Activated naive CD8-positive, alpha-beta T cell treated with anti-CD3 and anti-CD28 coated beads, Interleukin-2, amount 50 U/mL, for 24 hours (primary cell): ENCODE results near the gene KRTAP5-6.
"Not testable (repeated sequence)": the region's sequence is repeated elsewhere in the genome, so short reads cannot be mapped to it uniquely, and the experiment has no call there.

Experiments
- ATAC-seq: fragments of 150-1000 bp; cut with Tn5 transposase; one replicate; pipeline ENCODE4 v1.10.0; 2021
- DNase-seq: peaks from one replicate; pipeline ENCODE4 v3.0.0; 2021
- H3K27ac Mint-ChIP-seq: one replicate; pipeline ENCODE4 v1.8.0; 2021; ENCODE audit warnings: mild to moderate bottlenecking, mixed read lengths
- H3K27me3 Mint-ChIP-seq: one replicate; pipeline ENCODE4 v1.8.0; 2021; ENCODE audit warnings: mixed read lengths
- H3K36me3 Mint-ChIP-seq: one replicate; pipeline ENCODE4 v1.8.0; 2021; ENCODE audit warnings: low read depth, mixed read lengths
- H3K4me1 Mint-ChIP-seq: one replicate; pipeline ENCODE4 v1.8.0; 2021; ENCODE audit warnings: mixed read lengths
- H3K4me3 Mint-ChIP-seq: one replicate; pipeline ENCODE4 v1.8.0; 2021; ENCODE audit warnings: mild to moderate bottlenecking, moderate library complexity, mixed read lengths
- H3K9me3 Mint-ChIP-seq: one replicate; pipeline ENCODE4 v1.8.0; 2021; ENCODE audit warnings: mixed read lengths

Gene KRTAP5-6

DNA sequence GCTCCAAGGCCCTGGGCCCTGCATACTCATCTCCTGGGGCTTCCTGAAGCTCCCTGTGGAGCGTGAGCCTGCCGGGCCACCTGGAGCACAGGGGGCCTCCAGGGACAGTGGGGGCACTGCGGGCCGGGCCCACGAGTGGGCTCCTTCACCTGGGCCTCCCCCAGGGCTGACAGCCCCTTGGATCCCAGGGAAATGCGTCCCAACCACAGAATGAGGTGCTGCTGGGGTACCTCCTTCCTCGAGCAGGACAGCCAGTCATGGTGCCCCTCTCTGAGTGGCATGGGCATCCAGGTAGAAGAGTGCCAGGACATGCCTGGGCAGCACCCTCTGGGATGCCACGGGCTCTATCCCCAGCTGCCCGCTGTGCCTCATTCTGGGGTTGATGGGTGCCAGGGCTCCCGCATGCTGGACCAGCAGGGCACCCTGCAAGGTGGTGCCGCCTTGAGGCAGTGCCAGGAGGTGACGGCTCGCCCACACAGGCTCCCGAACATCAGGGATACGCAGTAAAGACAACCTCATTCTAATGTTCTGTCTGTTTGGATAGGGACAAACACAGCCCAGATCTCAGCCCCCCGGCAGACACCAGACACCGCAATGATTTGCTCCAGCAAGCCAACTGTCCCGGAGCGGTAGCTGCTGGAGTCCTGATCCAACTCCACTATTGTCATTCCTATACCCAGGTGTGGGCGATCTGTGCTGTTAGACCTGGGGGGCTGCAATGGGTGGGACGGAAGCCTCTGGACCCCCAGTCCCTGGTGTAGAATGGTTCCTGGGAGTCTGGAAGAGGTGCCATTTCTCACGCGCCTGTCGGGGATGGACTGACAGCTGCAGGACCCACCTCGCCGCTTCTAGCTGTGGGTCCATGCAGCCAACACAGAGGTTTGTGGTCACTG is 41.6 kb upstream of the KRTAP5-6 start:
- DNase-seq (no peak), ATAC-seq (no peak)
- H3K27ac Mint-ChIP-seq = no peak overlapping the region
- peaks cover 34% of the 10 kb centered on the region for H3K27me3 Mint-ChIP-seq
- no peak overlapping the region for H3K4me3 Mint-ChIP-seq
- peaks cover 9% of the 10 kb centered on the region for H3K4me1 Mint-ChIP-seq
- H3K36me3 Mint-ChIP-seq = no peaks in the 10 kb centered on the region
- H3K9me3 Mint-ChIP-seq = no peaks in the 10 kb centered on the region

DNA sequence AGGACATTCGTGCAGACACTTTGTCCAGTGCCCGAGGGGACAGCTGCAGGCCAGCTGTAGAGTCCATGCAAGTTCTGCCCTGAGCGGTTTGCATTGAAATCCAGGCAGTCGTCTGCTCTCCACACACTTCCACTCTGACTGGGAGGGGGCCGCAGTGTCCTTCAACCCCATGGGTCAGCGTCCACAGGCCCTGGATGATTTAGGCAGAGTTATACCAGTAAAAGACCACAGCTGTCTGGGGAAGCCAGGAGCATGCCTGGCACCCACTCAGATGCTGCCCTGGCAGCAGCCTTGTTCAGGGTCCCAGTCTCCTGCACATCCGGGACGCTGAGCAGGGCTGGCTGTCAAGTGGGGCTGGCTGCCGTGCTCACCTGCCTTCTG is 40.9 kb upstream of the KRTAP5-6 start:
- no peak for DNase-seq
- Mint-ChIP-seq H3K4me3 (no peak overlapping the region), H3K9me3 (no peaks in the 10 kb centered on the region), H3K4me1 (peaks cover 9% of the 10 kb centered on the region), H3K27me3 (peaks cover 36% of the 10 kb centered on the region), H3K36me3 (no peaks in the 10 kb centered on the region), H3K27ac (no peak overlapping the region)
- ATAC-seq = no peak

DNA sequence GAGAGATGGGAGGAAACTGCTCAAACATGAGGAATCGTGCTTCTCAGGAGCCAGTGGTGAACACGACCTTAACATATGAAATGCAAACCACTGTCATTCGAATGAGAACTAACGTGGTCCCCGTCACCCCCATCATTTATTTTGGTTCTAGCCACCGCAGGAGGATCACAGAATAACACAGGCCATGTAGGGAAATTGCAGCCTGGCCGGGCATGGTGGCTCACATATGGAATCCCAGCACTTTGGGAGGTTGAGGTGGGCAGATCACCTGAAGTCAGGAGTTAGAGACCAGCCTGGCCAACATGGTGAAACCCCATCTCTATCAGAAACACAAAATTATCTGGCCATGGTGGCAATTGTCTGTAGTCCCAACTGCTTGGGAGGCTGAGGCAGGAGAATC is 40.3 kb upstream of the KRTAP5-6 start:
- DNase-seq (no peak), ATAC-seq (no peak)
- H3K9me3 Mint-ChIP-seq = no peaks in the 10 kb centered on the region
- H3K27ac Mint-ChIP-seq = no peak overlapping the region
- peaks cover 9% of the 10 kb centered on the region for H3K4me1 Mint-ChIP-seq
- H3K36me3 Mint-ChIP-seq = no peaks in the 10 kb centered on the region
- peaks cover 36% of the 10 kb centered on the region for H3K27me3 Mint-ChIP-seq
- no peak overlapping the region for H3K4me3 Mint-ChIP-seq

DNA sequence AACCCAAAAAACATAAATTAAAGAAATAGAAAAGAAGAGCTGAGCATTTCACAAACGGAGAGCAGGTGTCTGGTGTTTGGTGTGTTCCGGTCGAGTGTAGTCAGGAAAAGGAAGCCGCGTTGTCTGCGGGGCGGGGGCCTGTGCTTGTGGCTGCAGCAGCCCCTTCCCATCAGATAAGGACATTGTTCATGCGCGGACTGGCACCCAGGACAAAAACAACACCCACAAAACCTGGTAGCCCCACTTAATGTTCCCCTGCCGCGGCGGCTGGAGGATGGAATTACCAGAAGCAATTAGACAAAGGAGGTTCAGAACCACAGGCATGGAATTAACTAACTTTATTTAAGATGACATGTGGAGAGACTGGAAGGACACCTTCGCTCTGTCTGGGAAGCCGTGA is 37.5 kb upstream of the KRTAP5-6 start:
- Mint-ChIP-seq H3K9me3 (no peaks in the 10 kb centered on the region), H3K4me3 (no peak overlapping the region), H3K36me3 (no peaks in the 10 kb centered on the region), H3K4me1 (peaks cover 10% of the 10 kb centered on the region), H3K27me3 (peaks cover 35% of the 10 kb centered on the region), H3K27ac (no peak overlapping the region)
- DNase-seq (no peak), ATAC-seq (no peak)

DNA sequence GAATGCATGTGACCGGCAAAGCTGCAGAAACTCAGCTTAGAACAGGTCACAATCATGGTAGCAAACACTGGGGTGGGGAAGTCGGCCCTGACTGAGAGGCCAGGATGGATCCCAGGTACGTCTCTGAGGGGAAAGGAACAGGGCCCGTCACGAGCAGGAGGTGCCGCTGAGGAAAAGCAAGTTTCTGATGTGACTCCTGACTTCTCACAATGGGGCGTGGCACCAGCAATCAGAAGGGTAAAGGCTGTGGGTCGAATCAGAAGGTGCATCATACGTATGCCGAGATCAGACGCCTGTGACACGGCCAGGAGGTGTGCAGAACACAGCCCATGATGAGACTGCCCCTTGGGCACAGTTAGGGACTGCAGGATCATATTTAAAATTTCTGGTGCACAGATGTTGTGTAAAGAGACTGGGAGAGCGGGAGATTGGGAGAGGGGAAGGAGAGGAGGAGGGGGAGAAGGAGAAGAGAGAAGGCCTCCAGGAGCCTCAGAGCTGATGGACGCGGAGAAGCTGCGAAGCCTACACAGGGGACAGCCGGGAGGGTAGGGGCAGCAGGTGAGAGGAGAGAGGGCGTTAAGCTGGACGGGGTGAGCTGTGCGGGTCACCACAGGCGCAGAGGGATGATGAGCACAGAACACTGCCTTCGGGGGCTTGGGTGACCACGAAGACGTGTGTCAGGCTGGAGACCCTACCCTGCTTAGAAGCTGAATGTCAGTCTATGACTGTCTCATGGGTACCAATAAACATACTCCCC is 36.7 kb upstream of the KRTAP5-6 start:
- H3K9me3 Mint-ChIP-seq = no peaks in the 10 kb centered on the region
- no peak for DNase-seq
- H3K36me3 Mint-ChIP-seq = no peaks in the 10 kb centered on the region
- no peak overlapping the region for H3K4me3 Mint-ChIP-seq
- H3K27me3 Mint-ChIP-seq = peaks cover 32% of the 10 kb centered on the region
- peaks cover 10% of the 10 kb centered on the region for H3K4me1 Mint-ChIP-seq
- no peak overlapping the region for H3K27ac Mint-ChIP-seq
- no peak for ATAC-seq

DNA sequence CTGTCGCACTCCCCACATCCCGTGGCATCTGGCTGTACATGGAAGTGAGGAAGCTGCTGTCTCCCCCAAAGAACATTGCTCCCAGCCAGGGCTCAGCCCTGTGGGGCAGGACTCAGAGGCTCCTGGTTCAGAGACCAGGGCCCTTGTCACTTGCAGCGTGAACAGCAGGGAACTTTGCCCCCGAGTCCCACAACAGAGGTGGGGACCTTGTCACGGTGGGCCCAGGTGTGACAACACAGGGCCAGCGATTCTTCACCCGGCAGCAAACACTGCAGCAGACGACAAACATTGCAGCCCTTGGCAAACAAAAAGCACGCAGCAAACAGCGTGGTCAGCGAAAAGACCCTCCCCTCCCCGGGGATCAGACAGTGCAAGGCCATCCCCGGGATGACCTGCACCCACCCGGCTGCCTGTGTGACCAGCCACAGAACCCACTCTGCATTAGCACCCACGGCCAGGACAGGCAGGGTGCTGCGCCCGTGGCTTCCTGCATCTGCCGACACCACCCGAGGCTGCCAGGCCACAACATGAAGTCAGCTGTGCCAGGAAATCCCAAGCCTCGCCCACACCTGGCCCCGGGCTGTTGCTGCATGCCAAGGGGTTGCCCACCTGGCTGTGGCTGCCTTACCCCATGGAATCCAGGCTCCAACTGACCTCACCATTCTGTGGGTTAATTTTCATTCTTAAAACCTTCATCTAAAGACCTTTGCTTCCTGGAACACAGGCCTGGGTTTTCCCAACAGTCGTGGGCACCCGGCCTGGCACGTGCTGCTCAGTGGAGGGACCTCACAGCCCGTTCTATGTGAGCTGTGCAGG is 35.3 kb upstream of the KRTAP5-6 start:
- ATAC-seq, H3K9me3 Mint-ChIP-seq, H3K27ac Mint-ChIP-seq, H3K4me3 Mint-ChIP-seq, H3K36me3 Mint-ChIP-seq, DNase-seq: not testable (repeated sequence)
- Mint-ChIP-seq H3K27me3 (peaks cover 29% of the 10 kb centered on the region), H3K4me1 (peaks cover 10% of the 10 kb centered on the region)

DNA sequence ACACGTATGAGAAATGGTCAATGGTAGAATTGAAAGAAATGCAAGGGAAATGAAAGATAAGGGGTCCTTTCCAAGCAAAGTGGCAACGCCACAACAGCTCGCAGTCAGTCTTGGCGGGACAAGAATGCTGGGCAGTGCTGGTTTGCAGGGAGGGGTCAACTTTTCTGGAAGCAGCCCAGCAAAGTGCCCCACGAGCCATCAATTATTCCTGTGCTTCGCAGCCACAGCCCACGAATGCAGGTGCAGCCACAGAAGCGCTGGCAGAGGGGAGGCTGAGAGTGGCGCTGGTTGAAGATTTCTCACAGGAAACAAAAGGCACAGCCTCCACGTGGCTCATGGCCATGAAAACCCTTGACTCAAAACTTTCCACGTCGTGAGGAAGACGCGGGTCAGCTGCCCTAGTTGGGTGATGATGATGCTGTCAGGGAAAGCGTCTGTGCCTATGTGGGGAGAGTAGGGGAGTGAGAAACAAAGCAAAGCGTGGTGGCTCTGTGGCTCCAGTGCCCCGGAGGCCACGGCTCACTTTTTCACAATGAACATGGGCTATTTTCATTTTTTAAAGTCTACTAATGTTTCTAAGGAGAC is 34.2 kb upstream of the KRTAP5-6 start:
- not testable (repeated sequence) for H3K27ac Mint-ChIP-seq, H3K36me3 Mint-ChIP-seq, H3K9me3 Mint-ChIP-seq, DNase-seq, ATAC-seq, H3K4me3 Mint-ChIP-seq
- H3K27me3 Mint-ChIP-seq = peaks cover 28% of the 10 kb centered on the region
- H3K4me1 Mint-ChIP-seq = peaks cover 10% of the 10 kb centered on the region

DNA sequence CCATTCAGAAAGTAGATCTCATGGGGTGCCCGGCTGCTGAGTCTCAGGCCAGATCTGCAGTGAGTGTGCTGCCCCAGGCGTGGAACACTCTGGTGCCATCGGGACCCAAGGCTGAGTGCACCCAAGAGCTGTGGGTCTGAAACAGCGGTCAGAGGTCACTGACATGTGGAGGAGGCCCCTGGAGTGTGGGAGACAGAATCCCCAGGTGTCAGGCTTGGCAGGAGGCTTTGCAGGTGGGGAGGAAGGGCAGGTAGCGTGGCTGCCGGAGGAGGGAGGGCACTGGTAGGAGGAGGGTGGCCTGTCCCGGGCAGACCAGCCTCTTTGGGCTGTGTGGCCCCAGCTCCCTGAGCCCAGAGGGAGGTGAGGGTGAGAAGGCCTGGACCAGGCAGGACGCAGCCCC is 31.7 kb upstream of the KRTAP5-6 start:
- Mint-ChIP-seq H3K4me3 (no peak overlapping the region), H3K9me3 (no peaks in the 10 kb centered on the region), H3K4me1 (peaks cover 8% of the 10 kb centered on the region), H3K27ac (no peak overlapping the region), H3K27me3 (peaks cover 37% of the 10 kb centered on the region), H3K36me3 (no peaks in the 10 kb centered on the region)
- ATAC-seq = no peak
- DNase-seq = no peak

DNA sequence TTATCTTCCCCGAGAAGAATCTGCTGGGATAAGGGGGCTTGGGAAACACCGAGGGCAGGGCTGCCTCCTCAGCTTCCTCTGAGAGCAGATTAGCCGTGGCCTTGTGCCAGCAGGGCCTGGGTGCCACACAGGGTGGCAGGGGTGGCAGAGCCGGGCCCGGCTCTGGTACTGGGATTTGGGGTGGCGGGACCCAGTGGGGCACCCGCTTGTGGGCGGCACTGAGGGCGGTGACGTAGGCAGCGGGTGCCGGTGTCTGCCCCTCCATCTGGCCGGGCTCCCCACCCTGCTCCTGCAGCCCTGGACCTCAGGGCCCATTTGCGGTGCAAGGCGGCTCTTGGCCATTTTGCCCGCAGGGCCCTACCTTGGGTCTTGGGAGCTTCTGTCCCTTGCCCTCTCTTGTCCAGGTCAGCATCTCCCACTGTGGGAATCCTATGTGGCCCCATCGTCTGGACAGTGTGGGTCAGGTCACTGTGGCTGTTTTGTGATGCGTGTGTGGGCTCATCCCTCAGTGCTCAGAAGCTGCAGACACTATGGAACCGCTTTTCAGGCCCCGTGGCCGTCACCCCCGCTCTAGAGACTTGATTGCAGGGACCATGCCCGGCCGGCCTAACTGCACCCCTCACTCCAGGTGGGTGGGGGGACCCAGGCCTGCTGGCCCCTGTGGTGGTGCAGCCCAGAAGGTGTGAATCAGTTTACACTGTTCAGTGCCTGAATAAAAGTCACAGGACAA is 29.7 kb upstream of the KRTAP5-6 start:
- Mint-ChIP-seq H3K4me1 (peaks cover 5% of the 10 kb centered on the region), H3K36me3 (no peaks in the 10 kb centered on the region), H3K27ac (no peak overlapping the region), H3K27me3 (peaks cover 34% of the 10 kb centered on the region), H3K4me3 (no peak overlapping the region), H3K9me3 (no peaks in the 10 kb centered on the region)
- DNase-seq (no peak), ATAC-seq (no peak)

DNA sequence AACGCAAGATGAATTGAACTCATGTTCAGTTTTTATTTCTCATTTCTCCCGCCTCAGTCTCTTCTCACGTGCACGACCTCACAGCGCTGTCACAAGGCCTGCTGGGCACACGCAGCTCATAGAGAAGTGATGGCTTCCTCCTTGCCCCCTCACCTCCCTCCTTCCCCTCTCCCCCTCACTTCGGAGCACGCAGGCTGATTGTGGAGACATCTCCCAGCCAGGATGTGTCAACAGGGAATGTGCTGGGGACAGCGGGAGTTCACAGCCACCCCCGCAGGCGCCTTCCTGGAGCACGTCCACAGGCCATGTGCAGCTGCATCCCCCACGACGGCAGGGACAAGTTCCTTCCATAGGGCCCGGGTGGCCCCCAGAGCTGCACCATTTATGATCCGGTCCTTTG is 29.1 kb upstream of the KRTAP5-6 start:
- H3K4me1 Mint-ChIP-seq = peaks cover 5% of the 10 kb centered on the region
- no peaks in the 10 kb centered on the region for H3K9me3 Mint-ChIP-seq
- H3K27ac Mint-ChIP-seq = no peak overlapping the region
- no peaks in the 10 kb centered on the region for H3K36me3 Mint-ChIP-seq
- DNase-seq (no peak), ATAC-seq (no peak)
- no peak overlapping the region for H3K4me3 Mint-ChIP-seq
- H3K27me3 Mint-ChIP-seq = peaks cover 34% of the 10 kb centered on the region

DNA sequence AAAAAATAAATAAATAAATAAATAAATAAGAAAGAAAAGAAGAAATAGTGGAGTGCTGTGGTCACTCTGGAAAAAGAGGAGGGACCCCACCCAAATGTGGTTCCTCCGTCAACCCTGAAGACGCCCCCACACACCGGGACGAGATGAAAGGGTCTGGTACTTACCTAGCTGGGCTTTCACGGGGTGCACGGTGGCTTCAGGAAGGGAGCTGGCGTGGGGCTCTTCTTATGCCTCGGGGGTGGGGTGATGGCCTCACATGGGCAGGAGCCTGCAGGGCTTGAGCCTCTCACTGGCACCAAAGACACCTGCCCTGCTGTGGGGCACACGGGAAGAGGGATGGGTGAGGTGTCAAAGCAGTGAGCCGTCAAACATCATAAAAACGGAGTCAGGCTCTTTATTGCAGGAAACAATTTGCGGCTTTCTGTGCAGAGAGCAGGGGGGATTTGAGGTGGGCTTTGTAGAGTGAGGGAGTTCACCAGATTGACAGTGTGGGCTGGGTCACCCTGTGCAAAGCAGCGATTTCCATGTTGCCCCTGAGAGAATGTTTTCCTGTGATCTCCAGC is 28.0 kb upstream of the KRTAP5-6 start:
- Mint-ChIP-seq H3K9me3 (no peaks in the 10 kb centered on the region), H3K27me3 (peaks cover 35% of the 10 kb centered on the region), H3K27ac (no peak overlapping the region), H3K36me3 (no peaks in the 10 kb centered on the region), H3K4me1 (peaks cover 5% of the 10 kb centered on the region), H3K4me3 (no peak overlapping the region)
- DNase-seq = no peak
- no peak for ATAC-seq

DNA sequence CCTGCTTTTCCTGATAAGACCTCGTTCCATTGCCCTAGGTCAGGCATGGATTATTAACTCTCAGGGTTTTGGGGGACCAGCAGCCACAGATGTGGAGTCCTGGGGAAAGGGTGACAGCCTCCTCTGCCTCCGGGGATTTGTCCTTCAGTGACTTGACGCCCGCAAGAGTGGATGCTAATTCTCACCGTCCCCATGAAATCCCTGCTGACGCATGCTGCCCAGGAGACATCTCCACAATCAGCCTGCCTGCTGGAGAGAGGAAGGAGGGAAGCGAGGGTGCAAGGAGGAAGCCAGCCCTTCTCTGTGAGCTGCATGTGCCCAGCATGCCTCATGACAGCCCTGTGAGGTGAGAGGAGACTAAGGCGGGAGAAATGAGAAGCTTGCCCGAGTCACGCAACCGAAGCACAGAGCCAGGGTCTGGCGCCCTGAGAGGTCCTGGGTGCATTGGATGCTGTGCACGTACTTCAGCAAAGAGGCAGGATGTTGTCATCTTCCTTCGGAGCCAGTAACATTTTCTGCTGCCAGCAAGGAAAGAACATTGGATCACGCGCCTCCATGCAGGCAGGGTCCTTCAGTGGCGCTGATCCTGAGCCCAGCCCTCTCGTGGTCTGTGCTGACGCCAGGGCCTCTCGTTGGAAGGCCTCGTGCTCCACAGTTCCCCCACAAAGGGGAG is 27.3 kb upstream of the KRTAP5-6 start:
- ATAC-seq (no peak), DNase-seq (no peak)
- Mint-ChIP-seq H3K9me3 (no peaks in the 10 kb centered on the region), H3K36me3 (no peaks in the 10 kb centered on the region), H3K27me3 (peaks cover 35% of the 10 kb centered on the region), H3K27ac (no peak overlapping the region), H3K4me1 (peaks cover 5% of the 10 kb centered on the region), H3K4me3 (no peak overlapping the region)

DNA sequence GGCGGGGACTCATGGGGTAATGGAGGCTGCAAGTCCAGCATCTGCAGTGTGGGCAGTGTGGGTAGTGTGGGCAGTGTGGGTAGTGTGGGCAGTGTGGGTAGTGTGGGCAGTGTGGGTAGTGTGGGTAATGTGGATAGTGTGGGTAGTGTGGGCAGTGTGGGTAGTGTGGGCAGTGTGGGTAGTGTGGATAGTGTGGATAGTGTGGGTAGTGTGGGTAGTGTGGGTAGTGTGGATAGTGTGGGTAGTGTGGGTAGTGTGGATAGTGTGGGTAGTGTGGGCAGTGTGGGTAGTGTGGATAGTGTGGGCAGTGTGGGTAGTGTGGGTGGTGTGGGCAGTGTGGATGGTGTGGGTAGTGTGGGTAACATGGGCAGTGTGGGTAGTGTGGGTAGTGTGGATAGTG is 26.5 kb upstream of the KRTAP5-6 start:
- H3K27me3 Mint-ChIP-seq = peaks cover 38% of the 10 kb centered on the region
- H3K4me3 Mint-ChIP-seq, DNase-seq, H3K9me3 Mint-ChIP-seq, H3K36me3 Mint-ChIP-seq, ATAC-seq, H3K27ac Mint-ChIP-seq, H3K4me1 Mint-ChIP-seq: not testable (repeated sequence)
